GM21723 (cell line): ENCODE measurements around the gene EMC7.
"Not testable (repeated sequence)": the region's sequence is repeated elsewhere in the genome, so short reads cannot be mapped to it uniquely, and the experiment has no call there.

ENCODE experiments used
- ATAC-seq: cut with Tn5 transposase; IDR thresholded peaks from one replicate; pipeline ENCODE4 v1.9.1; 2021; ENCODE audit warnings: mild to moderate bottlenecking, moderate library complexity; ENCODE audit not compliant: unreplicated experiment

The EMC7 gene

GRCh38 chr15:34101366-34102174 is at the start of gene EMC7, which contains the start of gene PGBD4:
EMC7 (minus strand) TSS chr15:34101862; CDS start chr15:34101839, 23 bp downstream.
PGBD4 (plus strand) TSS chr15:34102083; CDS start chr15:34102532, 449 bp downstream.
- peak; percentile 98 for ATAC-seq

GRCh38 chr15:34147371-34148140 is 45.9 kb upstream of the EMC7 start:
- ATAC-seq = no peak

- ATAC-seq = no peak
Measured at GRCh38 chr15:34133511-34133910, 31.8 kb upstream of the EMC7 start.

GRCh38 chr15:34132881-34133280 is 31.2 kb upstream of the EMC7 start:
- ATAC-seq = no peak

- ATAC-seq = no peak
Measured at GRCh38 chr15:34128898-34129297, 27.2 kb upstream of the EMC7 start.

GRCh38 chr15:34126522-34126921 is 24.9 kb upstream of the EMC7 start:
- ATAC-seq = no peak

- no peak for ATAC-seq
Measured at GRCh38 chr15:34125945-34126344, 24.3 kb upstream of the EMC7 start.

GRCh38 chr15:34124651-34125050 is 23.0 kb upstream of the EMC7 start:
- ATAC-seq = no peak

- no peak for ATAC-seq
Measured at GRCh38 chr15:34122771-34123183, 21.1 kb upstream of the EMC7 start.

GRCh38 chr15:34121786-34122185 is 20.1 kb upstream of the EMC7 start:
- not testable (repeated sequence) for ATAC-seq

- not testable (repeated sequence) for ATAC-seq
Measured at GRCh38 chr15:34120420-34120819, 18.8 kb upstream of the EMC7 start.

GRCh38 chr15:34119291-34119690 is 17.6 kb upstream of the EMC7 start:
- no peak for ATAC-seq

GRCh38 chr15:34116620-34117019 is 15.0 kb upstream of the EMC7 start:
- no peak for ATAC-seq

- ATAC-seq = no peak
Measured at GRCh38 chr15:34114739-34115138, 13.1 kb upstream of the EMC7 start.

- ATAC-seq = no peak
Measured at GRCh38 chr15:34114215-34114614, 12.6 kb upstream of the EMC7 start.

- ATAC-seq = no peak
Measured at GRCh38 chr15:34111488-34111887, 9.8 kb upstream of the EMC7 start.

GRCh38 chr15:34109797-34110663 is 8.4 kb upstream of the EMC7 start:
- no peak for ATAC-seq

GRCh38 chr15:34107315-34107714 is 5.7 kb upstream of the EMC7 start:
- no peak for ATAC-seq

GRCh38 chr15:34106423-34106822 is 4.8 kb upstream of the EMC7 start:
- ATAC-seq = no peak

GRCh38 chr15:34102175-34102925 is 688 bp upstream of the EMC7 start:
- ATAC-seq = no peak
